Transverse colon (tissue), 4 donors: ENCODE measurements around the gene SUPT4H1.

Experiments used
- CTCF ChIP-seq, 5 experiments: fragments of 200-600 bp in 3 of 5; fragments of 450-650 bp in 2 of 5; sonication (generic) in 3 of 5; IDR thresholded peaks; 1 replicate in 2 of 5; 2 replicates in 3 of 5; pipeline ENCODE4 v1.5.1; 2016 to 2017; ENCODE audit warnings: antibody characterized with exemption in 5 of 5, inconsistent platforms in 3 of 5, mild to moderate bottlenecking in 2 of 5, moderate library complexity in 1 of 5
- POLR2AphosphoS5 ChIP-seq, 3 donors: sonication (generic); formaldehyde crosslinking; IDR thresholded peaks; one replicate each; pipeline ENCODE4 v1.6.1; 2016; ENCODE audit warnings: antibody characterized with exemption in 3 of 3

GRCh38 chr17:58376472-58377000 is 24.5 kb upstream of the SUPT4H1 start:
- TF ChIP-seq CTCF (IDR thresholded peaks at IDR 0.05) (no peak), POLR2AphosphoS5 (IDR thresholded peaks at IDR 0.05) (no peak)
